Kidney (tissue), 14 donors: Measurements from ENCODE around the gene ZNF184. TPM values are rescaled to one million over a fixed set of nuclear protein-coding genes. Genes with fewer than 3 reads are reported as not detected.

Experiments used
- DNase-seq, 5 donors: peaks; one replicate each; pipeline ENCODE4 v3.0.0-alpha.2; 2013 to 2020
- FAIRE-seq: peaks from 2 replicates; lab custom pipeline; 2012; peaks lifted over from hg19 to GRCh38; lab: Jason Lieb, UNC
- H3K27ac ChIP-seq, 2 donors: one replicate each; pipeline ENCODE4 v1.7.0; 2013; ENCODE audit warnings: low read depth in 2 of 2, low read length in 2 of 2, inconsistent platforms in 1 of 2
- H3K27me3 ChIP-seq: one replicate; pipeline ENCODE4 v1.7.1; 2013; ENCODE audit warnings: low read length, inconsistent platforms; ENCODE audit not compliant: control insufficient read depth, insufficient read depth
- H3K36me3 ChIP-seq, 3 donors: one replicate each; pipeline versions ENCODE4 v1.7.0 to v1.7.1; 2013; ENCODE audit warnings: low read length in 3 of 3, control low read depth in 1 of 3, inconsistent platforms in 1 of 3; ENCODE audit not compliant: insufficient read depth in 3 of 3, control insufficient read depth in 2 of 3
- H3K4me1 ChIP-seq, 3 donors: one replicate each; pipeline versions ENCODE4 v1.7.0 to v1.7.1; 2013; ENCODE audit warnings: low read length in 3 of 3, inconsistent platforms in 1 of 3, low read depth in 1 of 3; ENCODE audit not compliant: control insufficient read depth in 2 of 3, insufficient read depth in 2 of 3
- H3K4me3 ChIP-seq, 3 donors: one replicate each; pipeline versions ENCODE4 v1.7.0 to v1.8.1; 2013; ENCODE audit warnings: low read length in 3 of 3, control low read depth in 1 of 3, inconsistent platforms in 1 of 3
- H3K9ac ChIP-seq, 3 donors: one replicate each; pipeline versions ENCODE4 v1.7.0 to v1.7.1; 2013; ENCODE audit warnings: low read length in 3 of 3, control low read depth in 1 of 3, inconsistent platforms in 1 of 3
- H3K9me3 ChIP-seq, 3 donors: one replicate each; pipeline versions ENCODE4 v1.7.0 to v1.7.1; 2013; ENCODE audit warnings: low read length in 3 of 3, control low read depth in 1 of 3, inconsistent platforms in 1 of 3; ENCODE audit not compliant: control insufficient read depth in 2 of 3, insufficient read depth in 1 of 3
- intact Hi-C: fragments of 100-400 bp; cut with DNase I; formaldehyde crosslinking; loops from one replicate; pipeline ENCODE4 v1.11.1; 2022
- polyA plus RNA-seq: library from polyadenylated mRNA; stranded (reverse); fragments of 350-450 nt; fragmentation: Illumina TruSeq; extraction: RNeasy Lipid Tissue Mini Kit (QIAGEN cat#74804); gene quantifications from one replicate; pipeline ENCODE4 v1.2.3, GENCODE V29; 2014; ENCODE audit warnings: low read depth, low replicate concordance; ENCODE audit not compliant: insufficient read depth
- total RNA-seq: library from RNA; stranded (reverse); fragmentation: NEBNext Ultra II Directional; extraction: Animal tissue kit (Norgen Biotek cat#: 25700); gene quantifications from one replicate; pipeline ENCODE4 v1.2.1, GENCODE V29; 2021
- TF ChIP-seq, protein P1 (sequence below): IDR thresholded peaks from 3 replicates; pipeline ENCODE4 v1.5.1; 2012; ENCODE audit warnings: mild to moderate bottlenecking, moderate library complexity, borderline replicate concordance; ENCODE audit not compliant: insufficient read depth; ENCODE audit errors: extremely low read depth
- donor health status: control.
- donor health status: control.
- donor health status: control.
- donor health status: control.
- donor health status: control.
- donor health status: DM: yes; HTN: yes; CAD: no.
- donor health status: Normal renal cell carcinoma (clear cell type).

The ZNF184 gene
- total and polyA plus RNA-seq, 2 donors from 2014 or later: 4.4 to 8.0 TPM

- H3K4me1 ChIP-seq: no peaks in the 10 kb centered on the region
- TF ChIP-seq, protein P1, sequence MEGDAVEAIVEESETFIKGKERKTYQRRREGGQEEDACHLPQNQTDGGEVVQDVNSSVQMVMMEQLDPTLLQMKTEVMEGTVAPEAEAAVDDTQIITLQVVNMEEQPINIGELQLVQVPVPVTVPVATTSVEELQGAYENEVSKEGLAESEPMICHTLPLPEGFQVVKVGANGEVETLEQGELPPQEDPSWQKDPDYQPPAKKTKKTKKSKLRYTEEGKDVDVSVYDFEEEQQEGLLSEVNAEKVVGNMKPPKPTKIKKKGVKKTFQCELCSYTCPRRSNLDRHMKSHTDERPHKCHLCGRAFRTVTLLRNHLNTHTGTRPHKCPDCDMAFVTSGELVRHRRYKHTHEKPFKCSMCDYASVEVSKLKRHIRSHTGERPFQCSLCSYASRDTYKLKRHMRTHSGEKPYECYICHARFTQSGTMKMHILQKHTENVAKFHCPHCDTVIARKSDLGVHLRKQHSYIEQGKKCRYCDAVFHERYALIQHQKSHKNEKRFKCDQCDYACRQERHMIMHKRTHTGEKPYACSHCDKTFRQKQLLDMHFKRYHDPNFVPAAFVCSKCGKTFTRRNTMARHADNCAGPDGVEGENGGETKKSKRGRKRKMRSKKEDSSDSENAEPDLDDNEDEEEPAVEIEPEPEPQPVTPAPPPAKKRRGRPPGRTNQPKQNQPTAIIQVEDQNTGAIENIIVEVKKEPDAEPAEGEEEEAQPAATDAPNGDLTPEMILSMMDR: no peak
- peaks cover 0 to 3% (median 0%) of the 10 kb centered on the region in 3 donors for H3K36me3 ChIP-seq
- FAIRE-seq: no peak
- no peaks in the 10 kb centered on the region for H3K27me3 ChIP-seq
- DNase-seq: peak in 3 of 5 donors; percentile 14 to 28 (median 26)
- no peak overlapping the region for H3K27ac ChIP-seq
- H3K9ac ChIP-seq: no peak overlapping the region
- intact Hi-C loops: no loop called here
- peaks cover 0 to 14% (median under 1%) of the 10 kb centered on the region in 3 donors for H3K9me3 ChIP-seq
- no peak overlapping the region for H3K4me3 ChIP-seq
These were observed 65.6 kb downstream of the ZNF184 start for GRCh38 chr6:27407153-27407814.

- intact Hi-C loops: no loop called here
- TF ChIP-seq, protein P1: no peak
- no peak overlapping the region for H3K9ac ChIP-seq
- no peaks in the 10 kb centered on the region for H3K4me1 ChIP-seq
- no peak overlapping the region for H3K27ac ChIP-seq
- peaks cover 0 to 3% (median 0%) of the 10 kb centered on the region in 3 donors for H3K36me3 ChIP-seq
- H3K27me3 ChIP-seq: no peaks in the 10 kb centered on the region
- no peak overlapping the region for H3K4me3 ChIP-seq
- peaks cover 0 to 24% (median 4%) of the 10 kb centered on the region in 3 donors for H3K9me3 ChIP-seq
- FAIRE-seq (no peak), DNase-seq (peak in 1 of 5 donors; percentile 8)
These were observed 66.8 kb downstream of the ZNF184 start for GRCh38 chr6:27406085-27406484.

- TF ChIP-seq, protein P1: no peak
- no peak for DNase-seq
- Histone ChIP-seq H3K4me3 (no peak overlapping the region), H3K9me3 (peaks cover 0 to 48% (median 13%) of the 10 kb centered on the region in 3 donors), H3K9ac (no peak overlapping the region), H3K27ac (no peak overlapping the region), H3K4me1 (no peaks in the 10 kb centered on the region), H3K27me3 (no peaks in the 10 kb centered on the region), H3K36me3 (peaks cover 0 to 21% (median 4%) of the 10 kb centered on the region in 3 donors)
- FAIRE-seq: no peak
- intact Hi-C loops: no loop called here
These were observed 71.8 kb downstream of the ZNF184 start for GRCh38 chr6:27400877-27401642.

Other genes with a start within 250 kb of the ZNF184 start
- 11.2 TPM for gene PRSS16, start 225.4 kb downstream of the ZNF184 start, total RNA-seq
- 5.1 TPM for gene PRSS16, start 225.4 kb downstream of the ZNF184 start, polyA plus RNA-seq
- not detected for gene POM121L2, start 160.8 kb downstream of the ZNF184 start, total RNA-seq
- gene POM121L2, start 160.8 kb downstream of the ZNF184 start, polyA plus RNA-seq: not detected
- 5.4 TPM for gene ZNF391, start 84.3 kb downstream of the ZNF184 start, total RNA-seq
- 1.5 TPM for gene ZNF391, start 84.3 kb downstream of the ZNF184 start, polyA plus RNA-seq